GM19455 (cell line): Measurements from ENCODE around the gene COMMD10.

Experiments used
- ATAC-seq: cut with Tn5 transposase; IDR thresholded peaks from one replicate; pipeline ENCODE4 v1.9.1; 2021; ENCODE audit not compliant: unreplicated experiment

The COMMD10 gene

GRCh38 chr5:116212225-116212624 lies 127.4 kb downstream of the COMMD10 start:
- ATAC-seq: no peak

GRCh38 chr5:116216246-116216645 lies 131.4 kb downstream of the COMMD10 start:
- ATAC-seq: no peak

- no peak for ATAC-seq
These were observed 140.6 kb downstream of the COMMD10 start for GRCh38 chr5:116225281-116225922.

GRCh38 chr5:116229131-116229689 lies 144.4 kb downstream of the COMMD10 start:
- no peak for ATAC-seq

- ATAC-seq: no peak
These were observed 146.5 kb downstream of the COMMD10 start for GRCh38 chr5:116231288-116231687.

GRCh38 chr5:116234681-116235080 lies 149.9 kb downstream of the COMMD10 start:
- no peak for ATAC-seq

- ATAC-seq: no peak
These were observed 153.2 kb downstream of the COMMD10 start for GRCh38 chr5:116237917-116238500.

- ATAC-seq: no peak
These were observed 157.5 kb downstream of the COMMD10 start for GRCh38 chr5:116242343-116242742.

- ATAC-seq: no peak
These were observed 163.6 kb downstream of the COMMD10 start for GRCh38 chr5:116248432-116248831.

- ATAC-seq: no peak
These were observed 164.8 kb downstream of the COMMD10 start for GRCh38 chr5:116249648-116250047.

GRCh38 chr5:116256717-116257116 lies 171.9 kb downstream of the COMMD10 start:
- ATAC-seq: no peak

- ATAC-seq: no peak
These were observed 180.6 kb downstream of the COMMD10 start for GRCh38 chr5:116265471-116265870.

GRCh38 chr5:116271446-116272025 lies 186.7 kb downstream of the COMMD10 start:
- no peak for ATAC-seq

- ATAC-seq: no peak
These were observed 187.6 kb downstream of the COMMD10 start for GRCh38 chr5:116272281-116272941.

GRCh38 chr5:116273448-116274242 lies 188.8 kb downstream of the COMMD10 start:
- ATAC-seq: peak; percentile 82

- ATAC-seq: no peak
These were observed 189.4 kb downstream of the COMMD10 start for GRCh38 chr5:116274251-116274650.

GRCh38 chr5:116275282-116275681 lies 190.5 kb downstream of the COMMD10 start:
- ATAC-seq: no peak

GRCh38 chr5:116276952-116277351 lies 192.1 kb downstream of the COMMD10 start:
- no peak for ATAC-seq

- no peak for ATAC-seq
These were observed 195.5 kb downstream of the COMMD10 start for GRCh38 chr5:116280149-116280803.

GRCh38 chr5:116281309-116281708 lies 196.5 kb downstream of the COMMD10 start:
- no peak for ATAC-seq
